H1 (cell line): Measurements from ENCODE around the gene CLDN15. TPM values are rescaled to one million over a fixed set of nuclear protein-coding genes. Genes with fewer than 3 reads are reported as not detected.

Experiments
- CTCF ChIA-PET: fragments of 300-600 bp; sonication (Branson Sonifier 250); formaldehyde crosslinking; loops from one replicate; lab custom pipeline; 2021; ENCODE audit not compliant: partially characterized antibody; lab: Charles Lee
- POLR2A ChIA-PET: fragments of 300-600 bp; sonication (Branson Sonifier 250); formaldehyde crosslinking; loops from one replicate; lab custom pipeline; 2021; ENCODE audit warnings: inconsistent platforms; ENCODE audit not compliant: partially characterized antibody; lab: Charles Lee
- DNase-seq, 2 experiments: peaks; one replicate each; pipeline versions ENCODE4 v3.0.0 to v3.0.0-alpha.2; 2010 to 2022; ENCODE audit warnings: low spot score in 2 of 2, low read depth in 1 of 2, mixed read lengths in 1 of 2
- FAIRE-seq: peaks from 2 replicates; lab custom pipeline; 2011; peaks lifted over from hg19 to GRCh38; lab: Jason Lieb, UNC
- H2AFZ ChIP-seq: 2 replicates; pipeline ENCODE4 v1.8.1; 2012; ENCODE audit warnings: low read length, inconsistent platforms
- H2AK5ac ChIP-seq: 2 replicates; pipeline ENCODE4 v1.6.1; 2013; ENCODE audit warnings: low read depth, low read length
- H2BK120ac ChIP-seq: replicated peaks from 2 replicates; pipeline ENCODE3; 2013; ENCODE audit warnings: low read depth, low read length, inconsistent platforms
- H2BK12ac ChIP-seq: 2 replicates; pipeline ENCODE4 v1.6.1; 2013; ENCODE audit warnings: low read depth, low read length
- H2BK15ac ChIP-seq: 2 replicates; pipeline ENCODE4 v1.6.1; 2013; ENCODE audit warnings: low read length
- H2BK20ac ChIP-seq: 2 replicates; pipeline ENCODE4 v1.6.1; 2013; ENCODE audit warnings: low read length
- H2BK5ac ChIP-seq: 2 replicates; pipeline ENCODE4 v1.6.1; 2013; ENCODE audit warnings: low read depth, low read length
- H3K14ac ChIP-seq: 2 replicates; pipeline ENCODE4 v1.6.1; 2013; ENCODE audit warnings: inconsistent platforms; ENCODE audit not compliant: insufficient read length
- H3K18ac ChIP-seq: 2 replicates; pipeline ENCODE4 v1.6.1; 2013; ENCODE audit warnings: low read length; ENCODE audit errors: extremely low read depth
- H3K23ac ChIP-seq: 2 replicates; pipeline ENCODE4 v1.6.1; 2013; ENCODE audit warnings: inconsistent platforms; ENCODE audit not compliant: insufficient read length
- H3K23me2 ChIP-seq: 2 replicates; pipeline ENCODE4 v1.6.1; 2013; ENCODE audit warnings: low read depth, low read length
- H3K27ac ChIP-seq: 2 replicates; pipeline ENCODE4 v1.6.1; 2011; ENCODE audit warnings: low read depth, low read length, inconsistent platforms
- H3K27me3 ChIP-seq, 4 experiments: replicated peaks in 1 of 4; 1 replicate in 1 of 4; 2 replicates in 3 of 4; pipeline versions ENCODE4 v1.6.1 to v1.8.1; 2011 to 2013; ENCODE audit warnings: low read length in 3 of 4, mild to moderate bottlenecking in 3 of 4, inconsistent platforms in 2 of 4, mixed read lengths in 2 of 4, moderate library complexity in 1 of 4; ENCODE audit not compliant: control insufficient read depth in 3 of 4, insufficient read depth in 3 of 4; ENCODE audit errors: extremely low read depth in 1 of 4
- H3K36me3 ChIP-seq, 4 experiments: 2 replicates each; pipeline versions ENCODE4 v1.6.1 to v1.8.1; 2011 to 2013; ENCODE audit warnings: mild to moderate bottlenecking in 4 of 4, low read length in 3 of 4, moderate library complexity in 2 of 4, control low read depth in 1 of 4, inconsistent platforms in 1 of 4; ENCODE audit not compliant: insufficient read depth in 4 of 4, control insufficient read depth in 2 of 4
- H3K4ac ChIP-seq: replicated peaks from 2 replicates; pipeline ENCODE3; 2013; ENCODE audit warnings: low read length, low read depth, mixed read lengths, inconsistent platforms; ENCODE audit not compliant: insufficient read length
- H3K4me1 ChIP-seq, 4 experiments: replicated peaks in 1 of 4; 1 replicate in 1 of 4; 2 replicates in 3 of 4; pipeline versions ENCODE4 v1.6.1 to v1.8.1; 2011 to 2013; ENCODE audit warnings: low read length in 3 of 4, inconsistent platforms in 2 of 4, mixed read lengths in 1 of 4; ENCODE audit not compliant: insufficient read depth in 4 of 4, control insufficient read depth in 3 of 4
- H3K4me2 ChIP-seq, 2 experiments: 2 replicates each; pipeline versions ENCODE4 v1.6.1 to v1.8.1; 2011 to 2013; ENCODE audit warnings: low read depth in 2 of 2, low read length in 2 of 2, control low read depth in 1 of 2, inconsistent platforms in 1 of 2, mild to moderate bottlenecking in 1 of 2; ENCODE audit not compliant: insufficient read depth in 1 of 2
- H3K4me3 ChIP-seq, 4 experiments: fragments of 200-600, 300-600 bp in 1 of 4; sonication (generic), shearing (Covaris generic), sonication (Bioruptor Twin) in 1 of 4; 2 replicates each; pipeline versions ENCODE4 v1.5.1 to v1.8.1; 2011 to 2016; ENCODE audit warnings: low read length in 4 of 4, low read depth in 3 of 4, control low read depth in 2 of 4, inconsistent platforms in 2 of 4, mild to moderate bottlenecking in 2 of 4, mixed read lengths in 1 of 4, moderate library complexity in 1 of 4; ENCODE audit not compliant: insufficient read depth in 2 of 4; ENCODE audit errors: extremely low read depth in 1 of 4
- H3K56ac ChIP-seq: replicated peaks from 2 replicates; pipeline ENCODE3; 2013; ENCODE audit warnings: low read depth, mild to moderate bottlenecking, mixed read lengths, low read length, inconsistent platforms; ENCODE audit not compliant: insufficient read length
- H3K79me1 ChIP-seq: 2 replicates; pipeline ENCODE4 v1.6.1; 2013; ENCODE audit warnings: low read depth, low read length, control low read depth
- H3K79me2 ChIP-seq, 2 experiments: 2 replicates each; pipeline versions ENCODE4 v1.6.1 to v1.8.1; 2012 to 2013; ENCODE audit warnings: low read length in 2 of 2, mild to moderate bottlenecking in 2 of 2, inconsistent platforms in 1 of 2; ENCODE audit not compliant: insufficient read depth in 2 of 2, control insufficient read depth in 1 of 2
- H3K9ac ChIP-seq, 4 experiments: replicated peaks in 1 of 4; 1 replicate in 1 of 4; 2 replicates in 3 of 4; pipeline versions ENCODE4 v1.6.1 to v1.8.1; 2011 to 2013; ENCODE audit warnings: low read depth in 3 of 4, low read length in 3 of 4, control low read depth in 2 of 4, mild to moderate bottlenecking in 2 of 4, moderate library complexity in 2 of 4, inconsistent platforms in 1 of 4; ENCODE audit errors: extremely low read depth in 1 of 4
- H3K9me3 ChIP-seq, 2 experiments: 2 replicates each; pipeline versions ENCODE4 v1.6.1 to v1.8.1; 2012 to 2013; ENCODE audit warnings: mild to moderate bottlenecking in 2 of 2, moderate library complexity in 2 of 2, control low read depth in 1 of 2, inconsistent platforms in 1 of 2, low read depth in 1 of 2, low read length in 1 of 2, mixed read lengths in 1 of 2; ENCODE audit not compliant: insufficient read depth in 2 of 2
- H4K20me1 ChIP-seq, 2 experiments: replicated peaks in 1 of 2; 2 replicates each; pipeline versions ENCODE3 to v1.8.1; 2011 to 2013; ENCODE audit warnings: inconsistent platforms in 2 of 2, low read length in 2 of 2, mild to moderate bottlenecking in 1 of 2; ENCODE audit not compliant: insufficient read depth in 2 of 2, control insufficient read depth in 1 of 2
- H4K5ac ChIP-seq: 2 replicates; pipeline ENCODE4 v1.6.1; 2013; ENCODE audit warnings: low read length, low read depth, mixed read lengths, inconsistent platforms; ENCODE audit not compliant: insufficient read length
- H4K8ac ChIP-seq: 2 replicates; pipeline ENCODE4 v1.8.0; 2013; ENCODE audit warnings: mild to moderate bottlenecking, moderate library complexity, low read length, inconsistent platforms; ENCODE audit not compliant: insufficient read depth; ENCODE audit errors: extremely low read depth
- H4K91ac ChIP-seq: replicated peaks from 2 replicates; pipeline ENCODE3; 2013; ENCODE audit warnings: low read length, mixed read lengths, inconsistent platforms; ENCODE audit not compliant: insufficient read length
- E2F6 ChIP-seq: IDR thresholded peaks from 2 replicates; pipeline ENCODE4 v1.6.1; 2012; ENCODE audit warnings: inconsistent platforms
- POLR2AphosphoS5 ChIP-seq: IDR thresholded peaks from 2 replicates; pipeline ENCODE4 v1.6.1; 2011; ENCODE audit warnings: low read depth, low read length
- RNF2 ChIP-seq: fragments of 200-900, 300-1000 bp; sonication (generic); IDR thresholded peaks from 2 replicates; pipeline ENCODE4 v1.7.1; 2016; ENCODE audit warnings: borderline replicate concordance, low read depth, mild to moderate bottlenecking, antibody characterized with exemption, low read length; ENCODE audit not compliant: poor library complexity, severe bottlenecking; ENCODE audit errors: missing control alignments
- SP4 ChIP-seq: IDR thresholded peaks from 2 replicates; pipeline ENCODE4 v1.6.1; 2012; ENCODE audit warnings: low read length, inconsistent platforms
- WGBS, 2 experiments: shearing (Covaris generic) in 1 of 2; methylation state at CpG; one replicate each; pipeline versions ENCODE4 v1.1.6 to v1.1.7; 2013 to 2015; ENCODE audit warnings: low lambda C conversion rate in 2 of 2, mixed read lengths in 2 of 2, inconsistent platforms in 1 of 2, low coverage in 1 of 2, missing lambda C conversion rate in 1 of 2; ENCODE audit not compliant: insufficient replicate concordance in 2 of 2, insufficient coverage in 1 of 2, insufficient read length in 1 of 2; ENCODE audit errors: extremely low coverage in 1 of 2, missing lambda C conversion rate in 1 of 2; 5-methylcytosine and 5-hydroxymethylcytosine counted together
- polyA plus RNA-seq, 7 experiments: library from polyadenylated mRNA; depleted of rRNA in 3 of 7; stranded (reverse) in 5 of 7; unstranded in 2 of 7; fragments of >200 nt in 5 of 7; fragments of 200-250 nt in 2 of 7; gene quantifications; 1 replicate in 5 of 7; 2 replicates in 1 of 7; 4 replicates in 1 of 7; pipeline versions ENCODE4 v1.2.1 to v1.2.3, GENCODE V29; 2011 to 2013; ENCODE audit warnings: missing spikeins in 2 of 7, mixed read lengths in 2 of 7
- total RNA-seq: library from RNA; stranded (reverse); fragmentation: NEBNext Ultra II Directional; extraction: Animal tissue kit (Norgen Biotek cat#: 25700); gene quantifications from 2 replicates; pipeline ENCODE4 v1.2.1, GENCODE V29; 2021

The CLDN15 gene
- total and polyA plus RNA-seq, 2 of the 8 experiments (the other 6 are each of a cell fraction or from before 2014, with no cell fraction given), result 5.5 to 7.6 TPM

DNA sequence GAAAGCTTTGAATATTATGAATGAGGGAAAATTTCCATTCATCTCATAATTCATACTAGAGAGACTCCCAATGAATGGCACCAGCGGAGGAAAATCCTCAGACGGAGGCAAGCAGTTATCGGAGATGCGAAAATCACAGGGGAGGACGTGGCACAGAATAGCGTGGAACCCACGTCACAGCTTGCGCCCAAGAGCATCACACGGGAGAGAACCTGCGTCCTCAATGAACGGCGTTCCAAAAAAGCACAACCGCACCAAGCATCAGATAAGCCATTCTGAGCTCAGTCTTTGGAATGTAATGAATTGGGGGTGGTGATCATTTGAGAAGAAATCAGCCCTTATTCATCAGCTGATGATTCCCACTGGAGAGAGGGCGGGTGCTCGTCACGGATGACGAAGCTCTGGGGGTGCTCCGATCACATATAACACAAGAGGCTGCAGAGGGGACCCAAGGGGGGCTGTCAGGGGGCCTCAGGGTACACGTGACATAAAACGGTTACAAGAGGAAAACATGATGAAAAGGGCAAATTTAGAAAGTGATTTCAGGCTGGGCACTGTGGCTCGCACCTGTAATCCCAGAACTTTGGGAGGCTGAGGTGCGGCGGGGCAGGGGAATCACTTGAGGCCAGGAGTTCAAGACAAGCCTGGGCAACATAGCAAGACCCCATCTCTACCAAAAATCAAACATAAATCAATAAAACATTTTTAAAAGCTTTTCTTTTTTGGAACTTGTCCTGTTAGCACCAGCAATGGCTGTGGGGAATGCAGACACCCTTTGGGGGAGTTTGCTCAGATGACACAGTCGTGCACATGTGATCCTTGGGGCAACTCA lies 41.1 kb upstream of the CLDN15 start:
- Histone ChIP-seq H3K9me3 (no peaks in the 10 kb centered on the region), H4K8ac (no peak overlapping the region), H3K9ac (no peak overlapping the region), H3K36me3 (peaks cover 7 to 23% (median 13%) of the 10 kb centered on the region in 4 experiments; a peak in 6 of 8 replicates), H3K27ac (no peak overlapping the region), H2AFZ (no peak overlapping the region), H4K5ac (no peak overlapping the region), H2BK15ac (no peak overlapping the region), H3K23ac (no peak overlapping the region), H3K14ac (no peak overlapping the region), H3K18ac (no peak overlapping the region), H3K4me3 (no peak overlapping the region), H2AK5ac (no peak overlapping the region), H3K79me2 (no peaks in the 10 kb centered on the region), H2BK120ac (no peak overlapping the region), H2BK5ac (no peak overlapping the region), H3K27me3 (no peaks in the 10 kb centered on the region), H3K4me2 (no peak overlapping the region), H3K56ac (no peak overlapping the region), H4K91ac (no peak overlapping the region), H2BK20ac (no peak overlapping the region), H3K4me1 (peaks cover 0 to 5% (median 0%) of the 10 kb centered on the region in 4 experiments; a peak in 3 of 7 replicates), H3K23me2 (no peaks in the 10 kb centered on the region; the same call in 1 of the 2 replicates), H2BK12ac (no peak overlapping the region), H4K20me1 (peaks cover 0 to 8% of the 10 kb centered on the region in 2 experiments), H3K4ac (no peak overlapping the region), H3K79me1 (0 out of 2 replicates have a peak, but pooled peaks cover 3% of the 10 kb centered on the region)
- DNase-seq (no peak), FAIRE-seq (no peak)
- ChIA-PET CTCF (interaction anchor here (0.7 to 7.2 kb wide), 8 partner anchors 12 to 122 kb away, joined by 3 to 51 read pairs (median 4); no protein-coding TSS in a partner anchor), POLR2A (interaction anchor here (0.6 to 1.8 kb wide), 12 partner anchors 10 to 76 kb away, joined by 3 to 7 read pairs (median 4); partner anchors contain the start of genes PLOD3 and ZNHIT1)
- TF ChIP-seq POLR2AphosphoS5, result peak; percentile 42; the same call in 1 of the 2 replicates
- no peak for TF ChIP-seq RNF2
- TF ChIP-seq SP4, result no peak
- TF ChIP-seq E2F6, result no peak
- WGBS, 2 experiments, result 93% methylated on average over 24 of the region's 24 CpGs; no CpG with 5 or more reads in 1 of the 2 experiments
